HEK293 (cell line): ENCODE data around the gene WNT7A.
A peak's percentile ranks its signal among the peaks of the same experiment; 100 is the strongest.

Experiments
- CTCF ChIA-PET: fragments of 350-600 bp; formaldehyde crosslinking; extraction: SDS; loops from one replicate; lab custom pipeline; 2021; ENCODE audit warnings: antibody characterized with exemption; lab: Yijun Ruan, JAX
- POLR2A ChIA-PET: fragments of 300-600 bp; formaldehyde crosslinking; extraction: SDS; loops from one replicate; lab custom pipeline; 2020; ENCODE audit warnings: antibody characterized with exemption, inconsistent platforms; lab: Yijun Ruan, JAX
- H3K27ac ChIP-seq: fragments of 200-500 bp; sonication (Bioruptor generic); 2 replicates; pipeline ENCODE4 v1.5.1; 2014; ENCODE audit warnings: low read depth, low read length, control low read depth, inconsistent platforms; ENCODE audit errors: extremely low read depth
- H3K36me3 ChIP-seq, 2 experiments: fragments of 200-500 bp in 1 of 2; sonication (Bioruptor generic) in 1 of 2; 1 replicate in 1 of 2; 2 replicates in 1 of 2; pipeline ENCODE4 v1.5.1; 2014 to 2017; ENCODE audit warnings: inconsistent platforms in 2 of 2, low read length in 2 of 2; ENCODE audit not compliant: control insufficient read depth in 2 of 2, insufficient read depth in 1 of 2
- H3K4me1 ChIP-seq: fragments of 200-500 bp; sonication (Bioruptor generic); 2 replicates; pipeline ENCODE4 v1.5.1; 2014; ENCODE audit warnings: mild to moderate bottlenecking, low read length, inconsistent platforms; ENCODE audit not compliant: control insufficient read depth, insufficient read depth
- H3K4me3 ChIP-seq: 2 replicates; pipeline ENCODE4 v1.5.1; 2011; ENCODE audit warnings: low read depth, mild to moderate bottlenecking, control low read depth, low read length, moderate library complexity
- H3K9me3 ChIP-seq: fragments of 200-500 bp; sonication (Bioruptor generic); 2 replicates; pipeline ENCODE4 v1.5.1; 2014; ENCODE audit warnings: low read depth, low read length, inconsistent platforms; ENCODE audit not compliant: control insufficient read depth, insufficient read depth
- EGR2 ChIP-seq: fragments of 450-650 bp; formaldehyde crosslinking; IDR thresholded peaks from 2 replicates; pipeline ENCODE4 v1.5.1; 2016; ENCODE audit warnings: low read depth, missing biosample characterization, missing genetic modification characterization
- GLIS1 ChIP-seq: fragments of 450-650 bp; formaldehyde crosslinking; IDR thresholded peaks from 2 replicates; pipeline ENCODE4 v1.5.1; 2016; ENCODE audit warnings: missing biosample characterization, missing genetic modification characterization
- GLIS2 ChIP-seq: fragments of 450-650 bp; formaldehyde crosslinking; IDR thresholded peaks from 2 replicates; pipeline ENCODE4 v1.5.1; 2016; ENCODE audit warnings: missing biosample characterization, missing genetic modification characterization
- KLF1 ChIP-seq: fragments of 450-650 bp; formaldehyde crosslinking; IDR thresholded peaks from 2 replicates; pipeline ENCODE4 v1.5.1; 2016; ENCODE audit warnings: missing biosample characterization, missing genetic modification characterization
- PRDM4 ChIP-seq: fragments of 450-650 bp; formaldehyde crosslinking; IDR thresholded peaks from 2 replicates; pipeline ENCODE4 v1.5.1; 2017; ENCODE audit warnings: missing biosample characterization, missing genetic modification characterization
- SCRT2 ChIP-seq: fragments of 450-650 bp; formaldehyde crosslinking; IDR thresholded peaks from 2 replicates; pipeline ENCODE4 v1.5.1; 2016; ENCODE audit warnings: missing biosample characterization, missing genetic modification characterization
- ZBTB17 ChIP-seq: fragments of 450-650 bp; formaldehyde crosslinking; IDR thresholded peaks from 2 replicates; pipeline ENCODE4 v1.5.1; 2016; ENCODE audit warnings: missing biosample characterization, missing genetic modification characterization
- ZFHX2 ChIP-seq: fragments of 450-650 bp; formaldehyde crosslinking; conservative IDR thresholded peaks from 2 replicates; pipeline ENCODE4 v1.5.1; 2016; ENCODE audit warnings: missing biosample characterization, missing genetic modification characterization
- ZIC2 ChIP-seq: fragments of 450-650 bp; formaldehyde crosslinking; IDR thresholded peaks from 2 replicates; pipeline ENCODE4 v1.5.1; 2016; ENCODE audit warnings: missing biosample characterization, missing genetic modification characterization
- ZNF223 ChIP-seq: fragments of 450-650 bp; formaldehyde crosslinking; IDR thresholded peaks from 2 replicates; pipeline ENCODE4 v1.5.1; 2016; ENCODE audit warnings: missing biosample characterization, missing genetic modification characterization
- ZNF24 ChIP-seq: fragments of 450-650 bp; formaldehyde crosslinking; IDR thresholded peaks from 2 replicates; pipeline ENCODE4 v1.5.1; 2016; ENCODE audit warnings: missing biosample characterization, missing genetic modification characterization
- ZNF292 ChIP-seq: fragments of 450-650 bp; formaldehyde crosslinking; IDR thresholded peaks from 2 replicates; pipeline ENCODE4 v1.5.1; 2016; ENCODE audit warnings: low read depth, missing biosample characterization, missing genetic modification characterization, borderline replicate concordance
- ZNF398 ChIP-seq: fragments of 450-650 bp; formaldehyde crosslinking; IDR thresholded peaks from 2 replicates; pipeline ENCODE4 v1.5.1; 2017; ENCODE audit warnings: missing biosample characterization, missing genetic modification characterization
- ZNF433 ChIP-seq: fragments of 450-650 bp; formaldehyde crosslinking; IDR thresholded peaks from 2 replicates; pipeline ENCODE4 v1.5.1; 2016; ENCODE audit warnings: missing biosample characterization, missing genetic modification characterization, low read depth
- ZNF548 ChIP-seq: fragments of 450-650 bp; formaldehyde crosslinking; IDR thresholded peaks from 2 replicates; pipeline ENCODE4 v1.5.1; 2016; ENCODE audit warnings: missing biosample characterization, missing genetic modification characterization
- ZNF585B ChIP-seq: fragments of 450-650 bp; formaldehyde crosslinking; IDR thresholded peaks from 2 replicates; pipeline ENCODE4 v1.5.1; 2016; ENCODE audit warnings: missing biosample characterization, missing genetic modification characterization
- TF ChIP-seq, protein P1 (sequence below): fragments of 450-650 bp; formaldehyde crosslinking; IDR thresholded peaks from 2 replicates; pipeline ENCODE4 v1.5.1; 2016; ENCODE audit warnings: missing biosample characterization, missing genetic modification characterization
- TF ChIP-seq, protein P2 (sequence below): fragments of 450-650 bp; formaldehyde crosslinking; IDR thresholded peaks from 2 replicates; pipeline ENCODE4 v1.5.1; 2016; ENCODE audit warnings: missing biosample characterization, missing genetic modification characterization, low read depth

Gene WNT7A

DNA sequence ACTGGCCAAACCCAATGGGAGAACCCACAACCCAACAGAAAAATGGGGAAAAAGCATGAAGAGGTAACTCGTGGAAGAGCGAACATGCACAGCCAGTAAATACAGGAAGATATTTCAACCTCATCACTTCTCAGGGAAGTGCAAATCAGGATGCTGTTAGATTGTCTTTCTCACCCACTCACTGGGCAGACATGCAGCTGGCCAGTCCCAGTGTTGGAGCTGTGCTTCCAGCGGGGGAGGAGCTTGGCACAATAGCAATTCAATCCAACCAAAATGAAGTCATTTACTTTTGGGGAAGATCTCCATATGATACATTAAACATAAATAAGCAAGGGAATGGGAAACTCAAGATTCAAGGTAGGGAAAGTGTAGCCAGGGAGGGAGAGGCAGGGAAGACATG is 12.1 kb downstream of the WNT7A start:
- H3K27ac ChIP-seq: no peak overlapping the region
- CTCF ChIA-PET: no interaction called here
- TF ChIP-seq EGR2 (peak; percentile 50; the same call in 1 of the 2 replicates), ZFHX2 (tag by site-specific recombination) (peak; percentile 56), ZNF433 (tag by site-specific recombination) (no peak), ZNF585B (no peak)
- TF ChIP-seq, protein P1, sequence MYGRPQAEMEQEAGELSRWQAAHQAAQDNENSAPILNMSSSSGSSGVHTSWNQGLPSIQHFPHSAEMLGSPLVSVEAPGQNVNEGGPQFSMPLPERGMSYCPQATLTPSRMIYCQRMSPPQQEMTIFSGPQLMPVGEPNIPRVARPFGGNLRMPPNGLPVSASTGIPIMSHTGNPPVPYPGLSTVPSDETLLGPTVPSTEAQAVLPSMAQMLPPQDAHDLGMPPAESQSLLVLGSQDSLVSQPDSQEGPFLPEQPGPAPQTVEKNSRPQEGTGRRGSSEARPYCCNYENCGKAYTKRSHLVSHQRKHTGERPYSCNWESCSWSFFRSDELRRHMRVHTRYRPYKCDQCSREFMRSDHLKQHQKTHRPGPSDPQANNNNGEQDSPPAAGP (tag by site-specific recombination): peak; percentile 62; the same call in 1 of the 2 replicates
- TF ChIP-seq, all 188 proteins: peak for 3
- POLR2A ChIA-PET: no interaction called here
- no peaks in the 10 kb centered on the region for H3K36me3 ChIP-seq
- no peaks in the 10 kb centered on the region for H3K4me1 ChIP-seq
- H3K9me3 ChIP-seq: no peaks in the 10 kb centered on the region
- H3K4me3 ChIP-seq: no peak overlapping the region

DNA sequence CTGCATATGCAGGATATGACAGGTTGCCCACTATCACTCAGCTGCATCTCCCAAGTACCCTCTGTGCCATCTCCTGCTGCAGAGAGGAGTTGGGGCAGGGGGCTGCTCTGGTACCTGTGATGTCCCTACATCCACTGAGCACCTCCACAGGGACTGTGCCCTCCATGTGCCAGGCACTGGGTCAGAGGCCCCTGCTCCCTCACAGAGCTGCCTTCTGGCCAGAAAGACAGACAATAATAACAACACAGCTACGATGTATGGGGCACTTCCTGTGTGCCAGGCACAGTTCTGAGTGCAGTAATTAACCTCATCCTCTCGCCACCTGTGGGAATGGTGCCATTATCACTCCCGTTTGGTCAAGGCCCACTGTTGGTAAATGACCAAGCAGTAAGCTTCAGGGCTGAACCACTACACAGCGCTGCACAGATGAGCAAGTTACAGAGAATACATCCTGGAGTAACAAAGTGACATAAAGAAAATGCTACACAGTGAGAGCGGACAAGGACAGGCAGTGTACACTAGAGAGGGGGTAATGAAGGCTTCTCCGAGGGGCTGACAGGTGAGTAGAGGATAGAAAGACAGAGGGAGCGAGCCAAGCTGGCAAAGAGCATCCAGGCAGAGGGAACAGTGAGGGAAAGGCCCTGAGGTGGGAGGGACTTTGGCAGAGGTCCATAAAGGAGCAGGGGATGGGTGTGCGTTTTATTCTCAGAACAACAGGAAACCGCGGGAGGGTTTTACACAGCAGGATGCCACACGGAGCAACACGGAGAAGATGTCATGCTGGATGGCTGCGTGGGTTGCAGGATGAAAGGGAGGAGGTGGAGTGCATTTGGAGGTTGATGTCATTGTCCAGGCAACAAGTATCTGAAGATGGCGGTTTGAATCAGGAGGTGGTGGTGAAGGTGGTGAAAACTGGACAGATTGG is 13.6 kb downstream of the WNT7A start:
- CTCF ChIA-PET: interaction anchor here (0.9 to 2.3 kb wide), 3 partner anchors 10 to 19 kb away, joined by 4 to 11 read pairs (median 4); partner anchors contain the start of gene WNT7A
- Histone ChIP-seq H3K27ac (no peak overlapping the region), H3K4me1 (no peaks in the 10 kb centered on the region), H3K36me3 (no peaks in the 10 kb centered on the region), H3K9me3 (no peaks in the 10 kb centered on the region), H3K4me3 (no peak overlapping the region)
- TF ChIP-seq, protein P1 (tag by site-specific recombination): peak; percentile 97
- TF ChIP-seq ZNF292: no peak
- peak; percentile 98 for TF ChIP-seq EGR2
- 0 out of 2 replicates have a peak, but pooled peaks have one; percentile 41 for TF ChIP-seq ZNF223 (tag by site-specific recombination)
- no peak for TF ChIP-seq PRDM4 (tag by site-specific recombination)
- TF ChIP-seq, protein P2, sequence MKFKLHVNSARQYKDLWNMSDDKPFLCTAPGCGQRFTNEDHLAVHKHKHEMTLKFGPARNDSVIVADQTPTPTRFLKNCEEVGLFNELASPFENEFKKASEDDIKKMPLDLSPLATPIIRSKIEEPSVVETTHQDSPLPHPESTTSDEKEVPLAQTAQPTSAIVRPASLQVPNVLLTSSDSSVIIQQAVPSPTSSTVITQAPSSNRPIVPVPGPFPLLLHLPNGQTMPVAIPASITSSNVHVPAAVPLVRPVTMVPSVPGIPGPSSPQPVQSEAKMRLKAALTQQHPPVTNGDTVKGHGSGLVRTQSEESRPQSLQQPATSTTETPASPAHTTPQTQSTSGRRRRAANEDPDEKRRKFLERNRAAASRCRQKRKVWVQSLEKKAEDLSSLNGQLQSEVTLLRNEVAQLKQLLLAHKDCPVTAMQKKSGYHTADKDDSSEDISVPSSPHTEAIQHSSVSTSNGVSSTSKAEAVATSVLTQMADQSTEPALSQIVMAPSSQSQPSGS (tag by site-specific recombination): peak; percentile 56; the same call in 1 of the 2 replicates
- peak; percentile 91 for TF ChIP-seq ZIC2 (tag by site-specific recombination)
- TF ChIP-seq ZNF548 (tag by site-specific recombination): no peak
- TF ChIP-seq ZFHX2 (tag by site-specific recombination): peak; percentile 98
- TF ChIP-seq SCRT2: peak; percentile 73
- peak; percentile 28; the same call in 1 of the 2 replicates for TF ChIP-seq ZBTB17 (tag by site-specific recombination)
- peak; percentile 55; the same call in 1 of the 2 replicates for TF ChIP-seq ZNF398
- TF ChIP-seq GLIS1 (tag by site-specific recombination): peak; percentile 95
- TF ChIP-seq GLIS2 (tag by site-specific recombination): 0 out of 2 replicates have a peak, but pooled peaks have one; percentile 16
- no peak for TF ChIP-seq KLF1 (tag by site-specific recombination)
- no peak for TF ChIP-seq ZNF24
- POLR2A ChIA-PET: no interaction called here
